Measurements from ENCODE around the gene LARGE2.

DNA sequence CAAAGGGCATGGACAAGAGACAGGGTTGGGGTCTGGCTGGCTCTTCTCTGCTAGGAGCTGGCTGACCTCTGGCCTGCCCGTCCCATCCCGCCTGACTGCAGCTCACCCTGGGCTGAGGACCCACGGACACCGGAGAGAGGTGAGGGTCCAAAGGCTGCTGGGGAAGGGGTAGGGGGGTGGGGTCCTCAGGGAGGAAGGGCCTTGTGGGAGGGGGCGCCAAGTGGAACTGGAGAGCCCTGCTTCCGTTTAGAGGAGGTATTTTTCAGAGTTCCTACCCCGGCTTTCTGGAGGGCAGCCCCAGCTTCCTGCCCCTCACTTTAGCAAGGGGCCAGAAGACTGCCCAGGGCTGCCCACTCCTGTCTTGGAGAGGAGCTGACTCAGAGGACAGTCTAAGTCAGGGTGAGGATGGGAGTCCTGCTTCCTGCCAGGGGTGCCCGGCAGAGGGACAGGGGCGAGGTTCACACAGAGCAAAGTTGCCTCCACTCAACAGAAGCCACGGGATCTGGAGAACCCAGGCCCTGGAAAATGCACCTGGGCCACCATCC, 7.1 kb downstream of the LARGE2 start:
- TF ChIP-seq, protein P1, sequence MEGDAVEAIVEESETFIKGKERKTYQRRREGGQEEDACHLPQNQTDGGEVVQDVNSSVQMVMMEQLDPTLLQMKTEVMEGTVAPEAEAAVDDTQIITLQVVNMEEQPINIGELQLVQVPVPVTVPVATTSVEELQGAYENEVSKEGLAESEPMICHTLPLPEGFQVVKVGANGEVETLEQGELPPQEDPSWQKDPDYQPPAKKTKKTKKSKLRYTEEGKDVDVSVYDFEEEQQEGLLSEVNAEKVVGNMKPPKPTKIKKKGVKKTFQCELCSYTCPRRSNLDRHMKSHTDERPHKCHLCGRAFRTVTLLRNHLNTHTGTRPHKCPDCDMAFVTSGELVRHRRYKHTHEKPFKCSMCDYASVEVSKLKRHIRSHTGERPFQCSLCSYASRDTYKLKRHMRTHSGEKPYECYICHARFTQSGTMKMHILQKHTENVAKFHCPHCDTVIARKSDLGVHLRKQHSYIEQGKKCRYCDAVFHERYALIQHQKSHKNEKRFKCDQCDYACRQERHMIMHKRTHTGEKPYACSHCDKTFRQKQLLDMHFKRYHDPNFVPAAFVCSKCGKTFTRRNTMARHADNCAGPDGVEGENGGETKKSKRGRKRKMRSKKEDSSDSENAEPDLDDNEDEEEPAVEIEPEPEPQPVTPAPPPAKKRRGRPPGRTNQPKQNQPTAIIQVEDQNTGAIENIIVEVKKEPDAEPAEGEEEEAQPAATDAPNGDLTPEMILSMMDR (conservative IDR thresholded peaks at IDR 0.05; ENCODE audit: low read length) = no peak
- no peak for TF ChIP-seq EZH2phosphoT487 (IDR thresholded peaks at IDR 0.05; ENCODE audit: borderline replicate concordance, low read depth, low read length)

Measured in OCI-LY7 (cell line).